OCI-LY3 (cell line): ENCODE data around the gene RRAS2.

Source experiments
- CTCF ChIP-seq: fragments of 200-600, 300-600 bp; sonication (generic); IDR thresholded peaks from 2 replicates; pipeline ENCODE4 v1.5.1; 2014; ENCODE audit warnings: antibody characterized with exemption, low read length, low read depth
- EZH2phosphoT487 ChIP-seq: fragments of 200-600 bp; shearing (Covaris generic); IDR thresholded peaks from 2 replicates; pipeline ENCODE4 v1.6.1; 2018; ENCODE audit warnings: antibody characterized with exemption, mixed run types, low read depth

- TF ChIP-seq CTCF (no peak), EZH2phosphoT487 (no peak)
Measured at GRCh38 chr11:14245444-14245843, 113.5 kb downstream of the RRAS2 start.
